Endothelial cell of umbilical vein (primary cell): ENCODE data around the gene CLCN6. TPM values are rescaled to one million over a fixed set of nuclear protein-coding genes. Genes with fewer than 3 reads are reported as not detected.

Experiments
- BruUV-seq: library from RNA; stranded (reverse); fragments of 400-500 nt; replicated peaks from 2 replicates; lab custom pipeline; 2021; lab: Mats Ljungman, UMichigan
- CTCF ChIA-PET: fragments of 300-600, 350-600 bp; sonication (Branson Sonifier 250); formaldehyde crosslinking; loops from one replicate; lab custom pipeline; 2021; ENCODE audit warnings: antibody characterized with exemption, inconsistent platforms; lab: Charles Lee
- POLR2A ChIA-PET: fragments of 300-600, 350-600 bp; sonication (Branson Sonifier 250); formaldehyde crosslinking; loops from one replicate; lab custom pipeline; 2021; ENCODE audit warnings: antibody characterized with exemption, inconsistent platforms; lab: Charles Lee
- DNase-seq: peaks from one replicate; pipeline ENCODE4 v3.0.0-alpha.2; 2011; ENCODE audit warnings: low read depth, low spot score
- FAIRE-seq: peaks from 2 replicates; lab custom pipeline; 2011; peaks lifted over from hg19 to GRCh38; lab: Jason Lieb, UNC
- H2AFZ ChIP-seq: 2 replicates; pipeline ENCODE4 v1.6.0; 2012; ENCODE audit warnings: low read depth, low read length, control low read depth, inconsistent platforms
- H3K27ac ChIP-seq: 2 replicates; pipeline ENCODE4 v1.5.1; 2011; ENCODE audit warnings: low read depth, mild to moderate bottlenecking, control low read depth, low read length, moderate library complexity; ENCODE audit not compliant: insufficient read depth
- H3K27me3 ChIP-seq, 2 experiments: 2 replicates each; pipeline versions ENCODE4 v1.6.0 to v1.6.1; 2011; ENCODE audit warnings: low read length in 2 of 2, mixed read lengths in 1 of 2; ENCODE audit not compliant: control insufficient read depth in 2 of 2, insufficient read depth in 2 of 2
- H3K36me3 ChIP-seq, 2 experiments: 2 replicates in 1 of 2; 3 replicates in 1 of 2; pipeline ENCODE4 v1.5.1; 2011; ENCODE audit warnings: low read length in 2 of 2, mild to moderate bottlenecking in 1 of 2, moderate library complexity in 1 of 2; ENCODE audit not compliant: control insufficient read depth in 2 of 2, insufficient read depth in 2 of 2; ENCODE audit errors: extremely low read depth in 1 of 2
- H3K4me1 ChIP-seq: 3 replicates; pipeline ENCODE4 v1.5.1; 2011; ENCODE audit warnings: mild to moderate bottlenecking, low read length; ENCODE audit not compliant: control insufficient read depth, insufficient read depth; ENCODE audit errors: extremely low read depth
- H3K4me2 ChIP-seq: 2 replicates; pipeline ENCODE4 v1.6.1; 2011; ENCODE audit warnings: low read length, control low read depth, mixed read lengths; ENCODE audit not compliant: insufficient read depth
- H3K4me3 ChIP-seq, 3 experiments: fragments of 200-600 bp in 1 of 3; sonication (generic), shearing (Covaris generic) in 1 of 3; replicated peaks in 1 of 3; 2 replicates each; pipeline ENCODE4 v1.5.1; 2011 to 2016; ENCODE audit warnings: control low read depth in 3 of 3, low read length in 3 of 3, mild to moderate bottlenecking in 2 of 3, inconsistent platforms in 1 of 3, low read depth in 1 of 3, moderate library complexity in 1 of 3; ENCODE audit not compliant: insufficient read depth in 1 of 3
- H3K79me2 ChIP-seq: 2 replicates; pipeline ENCODE4 v1.6.0; 2012; ENCODE audit warnings: low read length, inconsistent platforms; ENCODE audit not compliant: control insufficient read depth, insufficient read depth
- H3K9ac ChIP-seq: replicated peaks from 2 replicates; pipeline ENCODE3; 2011; ENCODE audit warnings: low read length, control low read depth; ENCODE audit not compliant: insufficient read depth; ENCODE audit errors: extremely low read depth
- H3K9me1 ChIP-seq: replicated peaks from 3 replicates; pipeline ENCODE4 v1.6.0; 2011; ENCODE audit warnings: mild to moderate bottlenecking, low read length; ENCODE audit not compliant: control insufficient read depth, insufficient read depth; ENCODE audit errors: extremely low read depth
- H3K9me3 ChIP-seq: replicated peaks from 2 replicates; pipeline ENCODE4 v1.5.1; 2012; ENCODE audit warnings: low read length, inconsistent platforms; ENCODE audit not compliant: control insufficient read depth, insufficient read depth
- H4K20me1 ChIP-seq: replicated peaks from 2 replicates; pipeline ENCODE3; 2011; ENCODE audit warnings: mild to moderate bottlenecking, low read length; ENCODE audit not compliant: control insufficient read depth, insufficient read depth; ENCODE audit errors: extremely low read depth
- GATA2 ChIP-seq: IDR thresholded peaks from 2 replicates; pipeline ENCODE4 v1.7.0; 2011; ENCODE audit warnings: low read depth, mild to moderate bottlenecking, moderate library complexity, mixed read lengths, low read length; ENCODE audit not compliant: insufficient read length, insufficient read depth
- JUN ChIP-seq: IDR thresholded peaks from 2 replicates; pipeline ENCODE4 v1.6.1; 2011; ENCODE audit warnings: borderline replicate concordance, low read depth; ENCODE audit not compliant: insufficient read length, insufficient read depth
- POLR2A ChIP-seq: IDR thresholded peaks from 2 replicates; pipeline ENCODE4 v1.6.1; 2012; ENCODE audit warnings: low read depth, mild to moderate bottlenecking, control low read depth, low read length
- POLR2AphosphoS5 ChIP-seq: IDR thresholded peaks from 2 replicates; pipeline ENCODE4 v1.6.1; 2012; ENCODE audit warnings: low read depth, mild to moderate bottlenecking, control low read depth, low read length, moderate library complexity; ENCODE audit not compliant: insufficient read depth
- dilution Hi-C: fragments of 300-500 bp; cut with MboI; formaldehyde crosslinking; loops from one replicate; pipeline ENCODE4 v1.15.0; 2019; ENCODE audit warnings: low sequenced_read_pairs; ENCODE audit not compliant: extremely low pct_ligation_motif_present
- intact Hi-C: fragments of 100-400 bp; cut with micrococcal nuclease; formaldehyde crosslinking; loops from one replicate; pipeline ENCODE4 v1.10.0; 2022
- polyA plus RNA-seq, 4 experiments: library from polyadenylated mRNA; depleted of rRNA in 3 of 4; stranded (reverse) in 3 of 4; unstranded in 1 of 4; fragments of >200 nt; gene quantifications; 2 replicates each; pipeline versions ENCODE4 v1.2.1 to v1.2.3, GENCODE V29; 2011 to 2012; ENCODE audit warnings: missing spikeins in 1 of 4
- total RNA-seq: library from RNA; stranded (reverse); gene quantifications from 2 replicates; pipeline ENCODE4 v1.2.3, GENCODE V29; 2021
- TF ChIP-seq, protein P1 (sequence below), 2 donors: IDR thresholded peaks; 1 replicate in 1 of 2; 2 replicates in 1 of 2; pipeline ENCODE4 v1.5.1; 2011; ENCODE audit warnings: low read length in 2 of 2, mild to moderate bottlenecking in 2 of 2, moderate library complexity in 2 of 2, control low read depth in 1 of 2, inconsistent platforms in 1 of 2, low read depth in 1 of 2; ENCODE audit not compliant: insufficient read depth in 1 of 2; ENCODE audit errors: extremely low read depth in 1 of 2

CLCN6 gene
- total and polyA plus RNA-seq, 2 donors (not counting 3 experiments of a cell fraction or from before 2014, with no cell fraction given) = 20.4 to 41.2 TPM

DNA sequence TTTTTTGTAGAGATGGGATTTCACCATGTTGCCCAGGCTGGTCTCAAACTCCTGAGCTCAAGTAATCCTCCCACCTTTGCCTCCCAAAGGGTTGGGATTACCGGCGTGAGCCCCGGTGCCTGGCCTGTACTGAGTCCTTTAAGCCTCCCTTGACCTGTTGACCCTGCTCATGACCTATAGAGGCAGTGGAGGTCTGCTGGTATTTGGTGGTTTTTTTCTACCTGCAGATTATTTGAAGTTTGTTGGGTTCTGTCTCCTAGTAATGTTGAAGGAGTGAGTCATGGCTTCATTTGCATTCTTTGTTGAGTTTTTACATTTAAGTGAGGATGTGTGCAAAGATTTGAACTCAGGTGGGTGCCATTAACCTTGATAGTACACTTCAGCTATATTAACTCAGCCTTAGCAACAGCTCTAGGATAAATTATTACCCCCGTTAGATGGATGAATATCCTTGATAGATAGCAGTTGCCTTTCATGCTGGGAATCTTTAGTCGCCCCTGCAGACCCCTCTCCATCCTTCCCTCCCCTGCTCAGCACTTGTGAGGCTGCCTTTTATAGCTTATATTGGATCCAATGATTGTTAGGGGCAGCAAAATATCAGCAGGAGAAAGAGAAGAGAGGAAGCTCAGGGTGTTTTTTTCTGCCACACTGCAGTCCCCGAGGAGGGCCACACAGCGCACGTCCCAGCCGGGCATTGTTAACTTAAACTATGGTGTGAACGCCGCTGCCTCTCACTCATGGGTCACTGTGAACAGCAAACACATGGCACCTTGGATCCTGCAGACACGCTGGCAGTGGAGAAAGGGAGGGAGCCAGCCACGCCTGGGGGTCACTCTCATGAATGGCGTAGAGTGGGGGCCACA is 67.6 kb downstream of the CLCN6 start:
- H3K9me1 ChIP-seq = no peaks in the 10 kb centered on the region
- dilution Hi-C loops (no loop called here), intact Hi-C loops (no loop called here)
- POLR2A ChIA-PET = interaction anchor here (0.7 kb wide), 1 partner anchor 36 kb away, joined by 7 read pairs; no protein-coding TSS in a partner anchor
- H3K79me2 ChIP-seq = no peaks in the 10 kb centered on the region
- H3K36me3 ChIP-seq = no peaks in the 10 kb centered on the region
- no peak overlapping the region for H2AFZ ChIP-seq
- FAIRE-seq (no peak), DNase-seq (no peak)
- H4K20me1 ChIP-seq = no peaks in the 10 kb centered on the region
- no peak overlapping the region for H3K4me3 ChIP-seq
- H3K9me3 ChIP-seq = no peaks in the 10 kb centered on the region
- H3K27me3 ChIP-seq = no peaks in the 10 kb centered on the region
- H3K4me2 ChIP-seq = no peak overlapping the region
- TF ChIP-seq POLR2A (no peak), GATA2 (no peak), POLR2AphosphoS5 (no peak), JUN (no peak)
- TF ChIP-seq, protein P1, sequence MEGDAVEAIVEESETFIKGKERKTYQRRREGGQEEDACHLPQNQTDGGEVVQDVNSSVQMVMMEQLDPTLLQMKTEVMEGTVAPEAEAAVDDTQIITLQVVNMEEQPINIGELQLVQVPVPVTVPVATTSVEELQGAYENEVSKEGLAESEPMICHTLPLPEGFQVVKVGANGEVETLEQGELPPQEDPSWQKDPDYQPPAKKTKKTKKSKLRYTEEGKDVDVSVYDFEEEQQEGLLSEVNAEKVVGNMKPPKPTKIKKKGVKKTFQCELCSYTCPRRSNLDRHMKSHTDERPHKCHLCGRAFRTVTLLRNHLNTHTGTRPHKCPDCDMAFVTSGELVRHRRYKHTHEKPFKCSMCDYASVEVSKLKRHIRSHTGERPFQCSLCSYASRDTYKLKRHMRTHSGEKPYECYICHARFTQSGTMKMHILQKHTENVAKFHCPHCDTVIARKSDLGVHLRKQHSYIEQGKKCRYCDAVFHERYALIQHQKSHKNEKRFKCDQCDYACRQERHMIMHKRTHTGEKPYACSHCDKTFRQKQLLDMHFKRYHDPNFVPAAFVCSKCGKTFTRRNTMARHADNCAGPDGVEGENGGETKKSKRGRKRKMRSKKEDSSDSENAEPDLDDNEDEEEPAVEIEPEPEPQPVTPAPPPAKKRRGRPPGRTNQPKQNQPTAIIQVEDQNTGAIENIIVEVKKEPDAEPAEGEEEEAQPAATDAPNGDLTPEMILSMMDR (IDR thresholded peaks at IDR 0.05; ENCODE audit: extremely low read depth in 1 of 2, insufficient read depth in 1 of 2, low read depth in 1 of 2, low read length in 2 of 2) = no peak
- no peak overlapping the region for H3K27ac ChIP-seq
- H3K9ac ChIP-seq = no peak overlapping the region
- no TSS peak for BruUV-seq
- CTCF ChIA-PET = interaction anchor here (1.0 to 1.1 kb wide), 2 partner anchors 21 to 35 kb away, joined by 3 to 4 read pairs; no protein-coding TSS in a partner anchor
- no peaks in the 10 kb centered on the region for H3K4me1 ChIP-seq
